Caco-2 (cell line): ENCODE measurements around the gene CAPN13. TPM values are rescaled to one million over a fixed set of nuclear protein-coding genes. Genes with fewer than 3 reads are reported as not detected.
"Not testable (repeated sequence)": the region's sequence is repeated elsewhere in the genome, so short reads cannot be mapped to it uniquely, and the experiment has no call there.

Source experiments
- BruUV-seq: library from RNA; stranded (reverse); fragments of 400-500 nt; replicated peaks from 2 replicates; lab custom pipeline; 2021; lab: Mats Ljungman, UMichigan
- CTCF ChIA-PET: fragments of 300-600 bp; sonication (Branson Sonifier 250); formaldehyde crosslinking; loops from one replicate; lab custom pipeline; 2022; ENCODE audit warnings: antibody characterized with exemption; lab: Charles Lee
- POLR2A ChIA-PET: fragments of 300-600 bp; sonication (Branson Sonifier 250); formaldehyde crosslinking; loops from one replicate; lab custom pipeline; 2022; ENCODE audit warnings: antibody characterized with exemption; lab: Charles Lee
- DNase-seq, 2 experiments: peaks; one replicate each; pipeline versions ENCODE4 v3.0.0 to v3.0.0-alpha.2; 2020 to 2022
- H3K27me3 ChIP-seq: replicated peaks from 2 replicates; pipeline ENCODE4 v1.6.0; 2011; ENCODE audit warnings: low read length; ENCODE audit not compliant: control insufficient read depth, insufficient read depth
- H3K36me3 ChIP-seq: 2 replicates; pipeline ENCODE4 v1.5.1; 2011; ENCODE audit warnings: low read length; ENCODE audit not compliant: control insufficient read depth, insufficient read depth
- H3K4me1 ChIP-seq: fragments of 250-450 bp; sonication (Bioruptor Pico); 2 replicates; pipeline ENCODE4 v1.5.1; 2020; ENCODE audit warnings: mild to moderate bottlenecking
- H3K4me3 ChIP-seq: 2 replicates; pipeline ENCODE4 v1.5.1; 2011; ENCODE audit warnings: low read depth, mild to moderate bottlenecking, control low read depth, low read length
- H3K9me3 ChIP-seq: fragments of 250-450 bp; sonication (Bioruptor Pico); 2 replicates; pipeline ENCODE4 v1.5.1; 2020; ENCODE audit warnings: mild to moderate bottlenecking, moderate library complexity
- H3K27ac Mint-ChIP-seq: one replicate; pipeline ENCODE4 v1.8.0; 2022; ENCODE audit warnings: mixed read lengths; ENCODE audit not compliant: unreplicated experiment
- H3K27me3 Mint-ChIP-seq: one replicate; pipeline ENCODE4 v1.8.0; 2022; ENCODE audit warnings: mixed read lengths; ENCODE audit not compliant: insufficient read depth, unreplicated experiment
- H3K36me3 Mint-ChIP-seq: one replicate; pipeline ENCODE4 v1.8.0; 2022; ENCODE audit warnings: mild to moderate bottlenecking, mixed read lengths; ENCODE audit not compliant: insufficient read depth, unreplicated experiment
- H3K4me1 Mint-ChIP-seq: one replicate; pipeline ENCODE4 v1.8.0; 2022; ENCODE audit warnings: low read depth, mixed read lengths; ENCODE audit not compliant: unreplicated experiment
- H3K4me3 Mint-ChIP-seq: one replicate; pipeline ENCODE4 v1.8.0; 2022; ENCODE audit warnings: mild to moderate bottlenecking, moderate library complexity, mixed read lengths; ENCODE audit not compliant: unreplicated experiment
- H3K9me3 Mint-ChIP-seq: one replicate; pipeline ENCODE4 v1.8.0; 2022; ENCODE audit warnings: mixed read lengths; ENCODE audit not compliant: unreplicated experiment
- CTCF ChIP-seq, 2 experiments: fragments of 200-600 bp in 1 of 2; IDR thresholded peaks; 1 replicate in 1 of 2; 2 replicates in 1 of 2; pipeline versions ENCODE4 v1.5.1 to v1.8.0; 2011 to 2022; ENCODE audit warnings: antibody characterized with exemption in 1 of 2, control low read depth in 1 of 2, inconsistent platforms in 1 of 2, low read depth in 1 of 2, low read length in 1 of 2, mild to moderate bottlenecking in 1 of 2, moderate library complexity in 1 of 2; ENCODE audit not compliant: insufficient read depth in 1 of 2, severe bottlenecking in 1 of 2, unreplicated experiment in 1 of 2
- intact Hi-C: fragments of 100-400 bp; cut with micrococcal nuclease; formaldehyde crosslinking; loops from one replicate; pipeline ENCODE4 v1.10.0; 2022; ENCODE audit not compliant: unreplicated experiment
- total RNA-seq: library from RNA; stranded (reverse); gene quantifications from 2 replicates; pipeline ENCODE4 v1.2.3, GENCODE V29; 2022

Gene CAPN13
- total RNA-seq, 1 experiment from 2014 or later = 2.1 TPM

GRCh38 chr2:30702694-30703093, 104.6 kb downstream of the CAPN13 start:
- no peak for TF ChIP-seq CTCF (IDR thresholded peaks at IDR 0.05; ENCODE audit: insufficient read depth in 1 of 2, low read depth in 1 of 2, low read length in 1 of 2, severe bottlenecking in 1 of 2, unreplicated experiment in 1 of 2)
- intact Hi-C loops = loop anchor here (10.0 kb wide), 2 partner anchors 258 to 468 kb away; partner anchors contain the start of genes LBH and LCLAT1
- H3K27me3 ChIP-seq = no peaks in the 10 kb centered on the region
- Mint-ChIP-seq H3K36me3 (no peaks in the 10 kb centered on the region), H3K4me3 (no peak overlapping the region), H3K27ac (no peak overlapping the region), H3K27me3 (no peaks in the 10 kb centered on the region), H3K4me1 (no peaks in the 10 kb centered on the region), H3K9me3 (peaks cover 46% of the 10 kb centered on the region)
- CTCF ChIA-PET = interaction anchor here (2.4 kb wide), 1 partner anchor 9 kb away, joined by 8 read pairs; no protein-coding TSS in a partner anchor
- DNase-seq = no peak
- no peak overlapping the region for H3K4me3 ChIP-seq
- BruUV-seq = no TSS peak
- H3K4me1 ChIP-seq = no peaks in the 10 kb centered on the region
- POLR2A ChIA-PET = no interaction called here
- no peaks in the 10 kb centered on the region for H3K36me3 ChIP-seq
- peaks cover 21% of the 10 kb centered on the region for H3K9me3 ChIP-seq

- Histone ChIP-seq H3K4me1 (no peaks in the 10 kb centered on the region), H3K36me3 (no peaks in the 10 kb centered on the region), H3K9me3 (peaks cover 21% of the 10 kb centered on the region), H3K27me3 (no peaks in the 10 kb centered on the region), H3K4me3 (no peak overlapping the region)
- H3K9me3 Mint-ChIP-seq = peaks cover 46% of the 10 kb centered on the region
- no TSS peak for BruUV-seq
- intact Hi-C loops = loop anchor here (10.0 kb wide), 2 partner anchors 257 to 467 kb away; partner anchors contain the start of genes LBH and LCLAT1
- H3K27ac Mint-ChIP-seq = no peak overlapping the region
- CTCF ChIA-PET = interaction anchor here (2.4 kb wide), 1 partner anchor 10 kb away, joined by 8 read pairs; no protein-coding TSS in a partner anchor
- no peak for DNase-seq
- no peak overlapping the region for H3K4me3 Mint-ChIP-seq
- H3K36me3 Mint-ChIP-seq = no peaks in the 10 kb centered on the region
- no peaks in the 10 kb centered on the region for H3K27me3 Mint-ChIP-seq
- POLR2A ChIA-PET = no interaction called here
- no peaks in the 10 kb centered on the region for H3K4me1 Mint-ChIP-seq
- no peak for TF ChIP-seq CTCF (IDR thresholded peaks at IDR 0.05; ENCODE audit: insufficient read depth in 1 of 2, low read depth in 1 of 2, low read length in 1 of 2, severe bottlenecking in 1 of 2, unreplicated experiment in 1 of 2)
Measured at GRCh38 chr2:30701782-30702181, 105.5 kb downstream of the CAPN13 start.

GRCh38 chr2:30697242-30698103, 109.8 kb downstream of the CAPN13 start:
- CTCF ChIA-PET, H3K36me3 Mint-ChIP-seq, H3K4me3 Mint-ChIP-seq, H3K27me3 ChIP-seq, H3K4me3 ChIP-seq, H3K27me3 Mint-ChIP-seq, H3K4me1 ChIP-seq, H3K27ac Mint-ChIP-seq, intact Hi-C loops, BruUV-seq, H3K4me1 Mint-ChIP-seq, H3K36me3 ChIP-seq, DNase-seq: not testable (repeated sequence)
- POLR2A ChIA-PET = interaction anchor here (0.7 kb wide), 1 partner anchor 294 kb away, joined by 5 read pairs; no protein-coding TSS in a partner anchor
- H3K9me3 ChIP-seq = peaks cover 19% of the 10 kb centered on the region
- peaks cover 27% of the 10 kb centered on the region for H3K9me3 Mint-ChIP-seq
